Choroid plexus epithelial cell (primary cell): Measurements from ENCODE around the gene ANKRD36C.
"Not testable (repeated sequence)": the region's sequence is repeated elsewhere in the genome, so short reads cannot be mapped to it uniquely, and the experiment has no call there.

Experiments used
- DNase-seq: peaks from one replicate; pipeline ENCODE4 v3.0.0-alpha.2; 2010; ENCODE audit warnings: low read depth
- H3K4me3 ChIP-seq: 2 replicates; pipeline ENCODE4 v1.5.1; 2011; ENCODE audit warnings: low read depth, mild to moderate bottlenecking, control low read depth, low read length, moderate library complexity

Gene ANKRD36C

GRCh38 chr2:95788642-95789041 is 203.0 kb downstream of the ANKRD36C start:
- H3K4me3 ChIP-seq, DNase-seq: not testable (repeated sequence)
